Dermis microvascular lymphatic vessel endothelial cell (primary cell): ENCODE data around the gene KRT78. TPM values are rescaled to one million over a fixed set of nuclear protein-coding genes. Genes with fewer than 3 reads are reported as not detected.

Source experiments
- total RNA-seq: library from RNA; depleted of rRNA; stranded (reverse); fragments of >200 nt; gene quantifications from 2 replicates; pipeline ENCODE4 v1.2.1, GENCODE V29; 2014

Gene KRT78
- total RNA-seq, 1 donor from 2014 or later, result not detected

Other genes starting within 250 kb of the KRT78 start
- not detected in 2 replicates for gene KRT72, start 247.5 kb downstream of the KRT78 start, total RNA-seq
- not detected in 2 replicates for gene KRT73, start 230.4 kb downstream of the KRT78 start, total RNA-seq
- gene KRT2, start 196.8 kb downstream of the KRT78 start, total RNA-seq, result not detected in 2 replicates
- gene KRT1, start 168.6 kb downstream of the KRT78 start, total RNA-seq, result not detected in 2 replicates
- not detected in 2 replicates for gene KRT77, start 145.5 kb downstream of the KRT78 start, total RNA-seq
- gene KRT76, start 71.6 kb downstream of the KRT78 start, total RNA-seq, result not detected in 2 replicates
- gene KRT3, start 52.9 kb downstream of the KRT78 start, total RNA-seq, result not detected in 2 replicates
- gene KRT4, start 34.9 kb downstream of the KRT78 start, total RNA-seq, result not detected in 2 replicates
- not detected in 2 replicates for gene KRT79, start 14.7 kb downstream of the KRT78 start, total RNA-seq
- 8.7 and 10.4 TPM in 2 replicates for gene KRT8, start 56.1 kb upstream of the KRT78 start, total RNA-seq
- gene KRT18, start 100.1 kb upstream of the KRT78 start, total RNA-seq, result 167 and 191 TPM in 2 replicates
- gene EIF4B, start 157.5 kb upstream of the KRT78 start, total RNA-seq, result 834 and 1,072 TPM in 2 replicates
- 16.7 and 26.7 TPM in 2 replicates for gene TNS2, start 201.1 kb upstream of the KRT78 start, total RNA-seq
- gene SPRYD3, start 230.4 kb upstream of the KRT78 start, total RNA-seq, result 9.8 and 15.4 TPM in 2 replicates
- gene IGFBP6, start 248.7 kb upstream of the KRT78 start, total RNA-seq, result 2.7 and 6.9 TPM in 2 replicates